HEK293 (cell line): Measurements from ENCODE around the gene NPC1.

ENCODE experiments used
- EGR2 ChIP-seq: fragments of 450-650 bp; formaldehyde crosslinking; IDR thresholded peaks from 2 replicates; pipeline ENCODE4 v1.5.1; 2016; ENCODE audit warnings: low read depth, missing biosample characterization, missing genetic modification characterization
- HOXA7 ChIP-seq: sonication (generic); formaldehyde crosslinking; IDR thresholded peaks from 2 replicates; pipeline ENCODE4 v1.8.1; 2022; ENCODE audit warnings: missing genetic modification reagents, borderline replicate concordance
- KLF10 ChIP-seq: fragments of 450-650 bp; IDR thresholded peaks from 2 replicates; pipeline ENCODE4 v1.5.1; 2018; ENCODE audit warnings: missing biosample characterization, mild to moderate bottlenecking, missing genetic modification characterization
- KLF8 ChIP-seq: fragments of 450-650 bp; formaldehyde crosslinking; IDR thresholded peaks from 2 replicates; pipeline ENCODE4 v1.5.1; 2016; ENCODE audit warnings: missing biosample characterization, missing genetic modification characterization
- MEIS1 ChIP-seq: sonication (generic); formaldehyde crosslinking; IDR thresholded peaks from 2 replicates; pipeline ENCODE4 v1.8.1; 2022; ENCODE audit warnings: missing genetic modification reagents, mild to moderate bottlenecking, borderline replicate concordance
- PRDM4 ChIP-seq: fragments of 450-650 bp; formaldehyde crosslinking; IDR thresholded peaks from 2 replicates; pipeline ENCODE4 v1.5.1; 2017; ENCODE audit warnings: missing biosample characterization, missing genetic modification characterization
- SCRT2 ChIP-seq: fragments of 450-650 bp; formaldehyde crosslinking; IDR thresholded peaks from 2 replicates; pipeline ENCODE4 v1.5.1; 2016; ENCODE audit warnings: missing biosample characterization, missing genetic modification characterization
- WT1 ChIP-seq: fragments of 450-650 bp; formaldehyde crosslinking; IDR thresholded peaks from 2 replicates; pipeline ENCODE4 v1.5.1; 2016; ENCODE audit warnings: missing biosample characterization, missing genetic modification characterization
- ZBTB44 ChIP-seq: fragments of 450-650 bp; IDR thresholded peaks from 2 replicates; pipeline ENCODE4 v1.5.1; 2018; ENCODE audit warnings: missing biosample characterization, mild to moderate bottlenecking, missing genetic modification characterization
- ZFHX2 ChIP-seq: fragments of 450-650 bp; formaldehyde crosslinking; conservative IDR thresholded peaks from 2 replicates; pipeline ENCODE4 v1.5.1; 2016; ENCODE audit warnings: missing biosample characterization, missing genetic modification characterization
- ZFP37 ChIP-seq: fragments of 450-650 bp; formaldehyde crosslinking; IDR thresholded peaks from 2 replicates; pipeline ENCODE4 v1.5.1; 2016; ENCODE audit warnings: missing biosample characterization, missing genetic modification characterization
- ZFP41 ChIP-seq: fragments of 450-650 bp; formaldehyde crosslinking; IDR thresholded peaks from 2 replicates; pipeline ENCODE4 v1.5.1; 2016; ENCODE audit warnings: missing biosample characterization, missing genetic modification characterization, borderline replicate concordance
- ZNF112 ChIP-seq: fragments of 450-650 bp; formaldehyde crosslinking; IDR thresholded peaks from 2 replicates; pipeline ENCODE4 v1.5.0; 2017; ENCODE audit warnings: missing biosample characterization, missing genetic modification characterization
- ZNF148 ChIP-seq: fragments of 450-650 bp; formaldehyde crosslinking; IDR thresholded peaks from 2 replicates; pipeline ENCODE4 v1.5.0; 2017; ENCODE audit warnings: missing biosample characterization, missing genetic modification characterization, borderline replicate concordance
- ZNF211 ChIP-seq: fragments of 450-650 bp; formaldehyde crosslinking; IDR thresholded peaks from 2 replicates; pipeline ENCODE4 v1.5.1; 2016; ENCODE audit warnings: low read depth, missing biosample characterization, missing genetic modification characterization
- ZNF221 ChIP-seq: fragments of 450-650 bp; formaldehyde crosslinking; IDR thresholded peaks from 2 replicates; pipeline ENCODE4 v1.5.1; 2017; ENCODE audit warnings: missing biosample characterization, missing genetic modification characterization, borderline replicate concordance
- ZNF23 ChIP-seq: fragments of 450-650 bp; formaldehyde crosslinking; IDR thresholded peaks from 2 replicates; pipeline ENCODE4 v1.5.1; 2016; ENCODE audit warnings: missing biosample characterization, missing genetic modification characterization, borderline replicate concordance
- ZNF341 ChIP-seq: fragments of 450-650 bp; formaldehyde crosslinking; IDR thresholded peaks from 2 replicates; pipeline ENCODE4; 2016; ENCODE audit warnings: low read depth, missing biosample characterization, missing genetic modification characterization
- ZNF366 ChIP-seq: fragments of 450-650 bp; formaldehyde crosslinking; conservative IDR thresholded peaks from 2 replicates; pipeline ENCODE4 v1.5.1; 2016; ENCODE audit warnings: missing biosample characterization, missing genetic modification characterization
- ZNF433 ChIP-seq: fragments of 450-650 bp; formaldehyde crosslinking; IDR thresholded peaks from 2 replicates; pipeline ENCODE4 v1.5.1; 2016; ENCODE audit warnings: missing biosample characterization, missing genetic modification characterization, low read depth
- ZNF518A ChIP-seq: fragments of 450-650 bp; formaldehyde crosslinking; conservative IDR thresholded peaks from 2 replicates; pipeline ENCODE4 v1.5.1; 2016; ENCODE audit warnings: low read depth, missing biosample characterization, missing genetic modification characterization
- ZNF529 ChIP-seq: fragments of 450-650 bp; formaldehyde crosslinking; IDR thresholded peaks from 2 replicates; pipeline ENCODE4 v1.5.1; 2017; ENCODE audit warnings: missing genetic modification characterization, missing biosample characterization; ENCODE audit not compliant: insufficient replicate concordance
- ZNF544 ChIP-seq: fragments of 450-650 bp; formaldehyde crosslinking; IDR thresholded peaks from 2 replicates; pipeline ENCODE4 v1.5.0; 2017; ENCODE audit warnings: missing biosample characterization, missing genetic modification characterization
- ZNF610 ChIP-seq: fragments of 450-650 bp; formaldehyde crosslinking; IDR thresholded peaks from 2 replicates; pipeline ENCODE4 v1.5.1; 2016; ENCODE audit warnings: missing biosample characterization, missing genetic modification characterization, borderline replicate concordance
- ZNF626 ChIP-seq: fragments of 450-650 bp; sonication (Bioruptor Pico); formaldehyde crosslinking; IDR thresholded peaks from 2 replicates; pipeline ENCODE4 v1.5.1; 2018; ENCODE audit warnings: missing biosample characterization, missing genetic modification characterization, inconsistent platforms
- ZNF629 ChIP-seq: fragments of 450-650 bp; formaldehyde crosslinking; IDR thresholded peaks from 2 replicates; pipeline ENCODE4 v1.5.1; 2017; ENCODE audit warnings: missing biosample characterization, missing genetic modification characterization
- ZNF664 ChIP-seq: fragments of 450-650 bp; formaldehyde crosslinking; IDR thresholded peaks from 2 replicates; pipeline ENCODE4 v1.5.1; 2016; ENCODE audit warnings: missing biosample characterization, missing genetic modification characterization
- ZNF768 ChIP-seq: fragments of 450-650 bp; formaldehyde crosslinking; IDR thresholded peaks from 2 replicates; pipeline ENCODE4 v1.5.1; 2018; ENCODE audit warnings: missing biosample characterization, mild to moderate bottlenecking, missing genetic modification characterization
- ZNF791 ChIP-seq: fragments of 450-650 bp; formaldehyde crosslinking; IDR thresholded peaks from 2 replicates; pipeline ENCODE4 v1.5.1; 2016; ENCODE audit warnings: missing biosample characterization, missing genetic modification characterization
- ZNF792 ChIP-seq: fragments of 450-650 bp; formaldehyde crosslinking; IDR thresholded peaks from 2 replicates; pipeline ENCODE4 v1.5.1; 2016; ENCODE audit warnings: missing biosample characterization, missing genetic modification characterization
- ZSCAN16 ChIP-seq: fragments of 450-650 bp; formaldehyde crosslinking; IDR thresholded peaks from 2 replicates; pipeline ENCODE4 v1.5.1; 2016; ENCODE audit warnings: missing biosample characterization, missing genetic modification characterization

NPC1 gene

GRCh38 chr18:23629444-23629946 lies 43.2 kb upstream of the NPC1 start (continued):
- TF ChIP-seq ZNF148 (tag by site-specific recombination) (no peak), ZFHX2 (tag by site-specific recombination) (peak; percentile 53), ZNF792 (no peak), ZNF626 (tag by site-specific recombination) (no peak), EGR2 (tag by site-specific recombination) (peak; percentile 56; the same call in 1 of the 2 replicates), PRDM4 (tag by site-specific recombination) (peak; percentile 58; the same call in 1 of the 2 replicates), ZNF629 (tag by site-specific recombination) (peak; percentile 87), ZNF791 (tag by site-specific recombination) (no peak), SCRT2 (tag by site-specific recombination) (no peak), ZNF112 (tag by site-specific recombination) (no peak), HOXA7 (no peak), ZNF433 (tag by site-specific recombination) (no peak), MEIS1 (no peak), KLF8 (tag by site-specific recombination) (no peak), ZSCAN16 (tag by site-specific recombination) (no peak), ZNF23 (no peak), ZNF221 (tag by site-specific recombination) (no peak), ZNF664 (tag by site-specific recombination) (no peak), ZNF341 (tag by site-specific recombination) (no peak), ZNF518A (tag by site-specific recombination) (no peak), ZNF768 (tag by site-specific recombination) (no peak), ZNF529 (no peak), ZNF544 (tag by site-specific recombination) (no peak), ZNF610 (tag by site-specific recombination) (no peak), ZFP41 (tag by site-specific recombination) (no peak), ZNF211 (tag by site-specific recombination) (no peak), WT1 (peak; percentile 27; the same call in 1 of the 2 replicates), ZNF366 (peak; percentile 67), ZBTB44 (tag by site-specific recombination) (no peak), ZFP37 (tag by site-specific recombination) (no peak), KLF10 (tag by site-specific recombination) (0 out of 2 replicates have a peak, but pooled peaks have one; percentile 31)
